Measurements from ENCODE around the gene ADAP2.
"Not testable (repeated sequence)": the region's sequence is repeated elsewhere in the genome, so short reads cannot be mapped to it uniquely, and the experiment has no call there.

Gene ADAP2

GRCh38 chr17:30931582-30931981 is 9.8 kb downstream of the ADAP2 start:
- DNase-seq, result not testable (repeated sequence)

- DNase-seq, result no peak
These were observed 12.2 kb downstream of the ADAP2 start for GRCh38 chr17:30933966-30934365.

- no peak for DNase-seq
These were observed 17.4 kb downstream of the ADAP2 start for GRCh38 chr17:30939051-30939689.

- peak; percentile 11 for DNase-seq
These were observed 20.7 kb downstream of the ADAP2 start for GRCh38 chr17:30942308-30943079.

GRCh38 chr17:30947796-30948195 is 26.1 kb downstream of the ADAP2 start:
- no peak for DNase-seq

GRCh38 chr17:30950189-30950588 is 28.4 kb downstream of the ADAP2 start:
- no peak for DNase-seq

- DNase-seq, result peak; percentile 16
These were observed 29.1 kb downstream of the ADAP2 start for GRCh38 chr17:30950669-30951399.

- DNase-seq, result no peak
These were observed 31.1 kb downstream of the ADAP2 start for GRCh38 chr17:30952638-30953393.

GRCh38 chr17:30954046-30954830 is 32.5 kb downstream of the ADAP2 start:
- DNase-seq, result no peak

- no peak for DNase-seq
These were observed 35.1 kb downstream of the ADAP2 start for GRCh38 chr17:30956764-30957374.

- DNase-seq, result no peak
These were observed 36.0 kb downstream of the ADAP2 start for GRCh38 chr17:30957741-30958140.

GRCh38 chr17:30958187-30958586 is 36.4 kb downstream of the ADAP2 start:
- DNase-seq, result no peak

- DNase-seq, result no peak
These were observed 39.8 kb downstream of the ADAP2 start for GRCh38 chr17:30961209-30962188.

- DNase-seq, result not testable (repeated sequence)
These were observed 42.6 kb downstream of the ADAP2 start for GRCh38 chr17:30964312-30964711.

GRCh38 chr17:30964876-30965275 is 43.1 kb downstream of the ADAP2 start:
- no peak for DNase-seq

- DNase-seq, result no peak
These were observed 43.9 kb downstream of the ADAP2 start for GRCh38 chr17:30965686-30966085.

GRCh38 chr17:30967911-30968310 is 46.2 kb downstream of the ADAP2 start:
- DNase-seq, result not testable (repeated sequence)

GRCh38 chr17:30969989-30970830 is 48.5 kb downstream of the ADAP2 start:
- peak; percentile 84 for DNase-seq

GRCh38 chr17:30970831-30971567 is 49.3 kb downstream of the ADAP2 start, which contains the start of gene RNF135:
RNF135 (plus strand) TSS chr17:30971039; CDS start chr17:30971074, 35 bp downstream.
- peak; percentile 93 for DNase-seq
